ENCODE results near the gene NOL3. TPM values are rescaled to one million over a fixed set of nuclear protein-coding genes. Genes with fewer than 3 reads are reported as not detected.
A peak's percentile ranks its signal among the peaks of the same experiment; 100 is the strongest.
"Not testable (repeated sequence)": the region's sequence is repeated elsewhere in the genome, so short reads cannot be mapped to it uniquely, and the experiment has no call there.

Gene NOL3
- 10 to 100 TPM; 14.8 to 20.1 TPM for total RNA-seq

DNA sequence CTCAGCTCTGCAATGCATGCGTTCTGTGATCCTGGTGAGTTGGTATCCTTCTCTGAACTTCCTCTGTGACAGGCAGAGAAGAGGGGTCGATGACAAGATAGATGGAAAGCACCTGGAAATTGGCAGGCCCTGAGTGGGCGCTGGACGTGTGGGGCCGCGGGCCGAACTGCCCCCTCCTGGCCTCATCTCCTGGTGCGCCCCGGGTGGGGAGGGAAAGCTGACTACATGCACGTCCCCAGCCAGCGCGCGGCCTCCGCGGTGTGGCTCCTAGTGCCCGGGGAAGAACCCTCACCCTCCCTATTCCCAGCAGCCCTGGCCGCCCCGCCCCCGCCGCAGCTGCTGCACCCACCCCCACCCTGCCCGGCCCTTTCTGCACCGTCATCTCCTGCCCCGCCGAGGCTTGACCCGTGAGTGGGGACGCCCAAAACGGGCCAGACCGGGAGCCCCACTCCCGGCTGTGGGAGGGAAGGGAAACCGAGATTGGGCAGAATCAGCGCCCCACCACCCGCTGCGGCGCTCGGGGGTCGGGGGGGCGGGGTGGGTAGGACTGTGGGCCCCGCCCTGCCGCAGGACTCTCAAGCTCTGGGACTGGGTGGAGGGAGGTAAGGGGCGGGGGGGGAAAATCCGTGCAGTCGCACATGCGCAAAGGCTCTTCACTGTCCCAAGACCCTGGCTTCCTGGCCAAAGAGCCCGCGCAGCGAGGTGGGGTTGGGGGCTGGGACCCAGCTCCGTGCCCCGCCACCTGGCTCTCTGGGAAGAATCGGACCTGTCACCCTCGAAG lies at the start of gene NOL3:
Gene NOL3, plus strand, starts transcription at position 371 of the 781 bp plus-strand sequence.
- peaks cover 46% of the 10 kb centered on the region for H3K27me3 Mint-ChIP-seq

DNA sequence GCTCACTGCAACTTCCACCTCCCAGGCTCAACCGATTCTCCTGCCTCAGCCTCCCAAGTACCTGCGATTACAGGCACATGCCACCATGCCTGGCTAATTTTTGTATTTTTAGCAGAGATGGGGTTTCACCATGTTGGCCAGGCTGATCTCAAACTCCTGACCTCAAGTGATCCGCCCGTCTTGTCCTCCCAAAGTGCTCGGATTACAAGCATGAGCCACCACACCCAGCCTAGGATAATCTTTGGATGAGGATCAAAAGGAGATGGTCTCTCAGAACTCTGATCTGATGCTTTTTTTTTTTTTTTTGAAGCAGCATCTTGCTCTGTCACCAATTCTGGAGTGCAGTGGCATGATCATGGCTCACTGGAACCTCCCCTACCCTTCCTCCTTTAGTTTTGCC lies 47.5 kb upstream of the NOL3 start:
- H3K36me3 Mint-ChIP-seq, result peaks cover 23% of the 10 kb centered on the region
- intact Hi-C loops (cut with micrococcal nuclease); POLR2A ChIA-PET; CTCF ChIA-PET; H3K4me1 Mint-ChIP-seq (ENCODE audit: low read depth); H3K4me3 Mint-ChIP-seq; H3K9me3 Mint-ChIP-seq; H3K27me3 Mint-ChIP-seq; H3K27ac Mint-ChIP-seq; DNase-seq: not testable (repeated sequence)

More for the DNA sequence above, at the start of gene NOL3:
- intact Hi-C loops (cut with micrococcal nuclease), result loop anchor here (1.0 to 10.0 kb wide), 3 partner anchors 11 to 914 kb away; partner anchors contain the start of genes FBXL8, NFATC3 and TRADD
- H3K9me3 Mint-ChIP-seq, result no peaks in the 10 kb centered on the region
- DNase-seq, result peak; percentile 80
- ChIA-PET CTCF (interaction anchor here (0.5 to 3.7 kb wide), 9 partner anchors 11 to 392 kb away, joined by 3 to 35 read pairs (median 5); partner anchors contain the start of genes B3GNT9, CTCF, FBXL8 and TRADD), POLR2A (interaction anchor here (3.0 kb wide), 1 partner anchor 11 kb away, joined by 23 read pairs; the partner anchor contains the start of genes FBXL8 and TRADD)
- H3K27ac Mint-ChIP-seq, result peak within 1 kb of the TSS; percentile 11
- peak within 1 kb of the TSS; percentile 76 for H3K4me3 Mint-ChIP-seq
- no peaks in the 10 kb centered on the region for H3K36me3 Mint-ChIP-seq
- H3K4me1 Mint-ChIP-seq (ENCODE audit: low read depth), result peaks cover 36% of the 10 kb centered on the region

DNA sequence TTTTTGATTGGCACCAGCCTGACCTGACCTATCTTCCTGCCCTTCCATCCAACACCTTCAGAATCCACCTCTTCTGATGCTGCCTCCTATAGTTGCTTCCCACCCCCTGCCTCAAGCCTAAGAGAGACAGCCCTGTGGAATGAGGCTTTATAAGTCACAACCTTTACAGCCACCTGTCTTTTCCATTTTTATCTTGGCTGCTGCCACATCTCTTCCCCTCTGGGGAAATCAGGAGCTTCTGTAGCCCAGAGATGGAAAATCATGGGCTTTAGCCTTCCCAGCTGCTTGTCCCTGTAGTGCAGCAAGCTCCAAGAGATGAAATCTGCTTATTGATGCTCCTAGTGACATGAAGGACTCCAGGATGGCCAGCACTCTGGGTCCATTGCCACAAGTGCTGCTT lies 41.9 kb upstream of the NOL3 start:
- no peaks in the 10 kb centered on the region for H3K4me1 Mint-ChIP-seq (ENCODE audit: low read depth)
- ChIA-PET CTCF (interaction anchor here (0.5 to 0.6 kb wide), 2 partner anchors 23 to 27 kb away, joined by 3 read pairs; no protein-coding TSS in a partner anchor), POLR2A (no interaction called here)
- no peaks in the 10 kb centered on the region for H3K9me3 Mint-ChIP-seq
- no peak overlapping the region for H3K27ac Mint-ChIP-seq
- H3K4me3 Mint-ChIP-seq, result no peak overlapping the region
- H3K36me3 Mint-ChIP-seq, result peaks cover 26% of the 10 kb centered on the region
- no peak for DNase-seq
- intact Hi-C loops (cut with micrococcal nuclease), result no loop called here
- no peaks in the 10 kb centered on the region for H3K27me3 Mint-ChIP-seq

DNA sequence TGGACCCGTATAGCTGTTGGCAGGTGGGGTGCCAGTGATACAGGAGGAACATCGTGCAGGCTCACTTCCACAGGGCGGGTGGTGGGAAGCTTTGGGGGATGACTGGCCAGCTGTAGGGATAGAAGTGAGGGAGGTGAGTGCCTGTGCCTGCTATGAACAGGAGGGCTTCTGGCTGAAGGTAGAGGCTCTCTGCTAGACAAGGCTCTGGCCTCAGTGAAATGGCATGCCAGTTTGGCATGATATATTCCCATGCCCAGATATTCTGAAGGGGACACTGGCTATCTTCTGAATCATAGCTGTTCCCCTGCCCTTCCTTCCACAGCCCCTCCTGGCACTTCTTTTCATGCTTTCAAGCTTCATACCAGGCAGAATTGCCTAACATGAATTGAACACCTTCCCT lies 41.5 kb upstream of the NOL3 start:
- Mint-ChIP-seq H3K4me3 (no peak overlapping the region), H3K9me3 (no peaks in the 10 kb centered on the region), H3K4me1 (ENCODE audit: low read depth) (no peaks in the 10 kb centered on the region), H3K27me3 (no peaks in the 10 kb centered on the region), H3K27ac (no peak overlapping the region), H3K36me3 (peaks cover 24% of the 10 kb centered on the region)
- POLR2A ChIA-PET, result no interaction called here
- DNase-seq, result no peak
- CTCF ChIA-PET, result interaction anchor here (0.8 kb wide), 1 partner anchor 26 kb away, joined by 3 read pairs; no protein-coding TSS in a partner anchor
- intact Hi-C loops (cut with micrococcal nuclease), result no loop called here

DNA sequence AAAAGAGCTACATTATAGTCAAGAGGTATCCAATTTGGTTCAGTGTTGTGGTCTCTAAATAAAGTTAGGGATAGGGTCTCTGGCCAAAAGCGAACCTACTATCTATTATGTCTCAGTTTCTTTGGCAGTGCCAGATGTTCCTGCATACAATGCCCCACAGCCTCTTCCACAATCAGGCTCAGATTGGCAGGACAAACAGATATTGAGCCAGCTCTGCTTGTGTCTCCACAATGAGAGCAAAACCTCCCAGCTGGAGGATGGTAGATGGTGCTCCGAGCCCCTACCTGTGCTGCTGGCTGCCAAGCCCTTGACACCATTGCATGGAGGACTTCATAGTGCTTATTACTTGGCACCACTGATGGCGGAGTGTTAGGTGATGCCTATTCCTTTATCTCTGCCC lies 40.9 kb upstream of the NOL3 start:
- no peak for DNase-seq
- POLR2A ChIA-PET, result no interaction called here
- intact Hi-C loops (cut with micrococcal nuclease), result no loop called here

DNA sequence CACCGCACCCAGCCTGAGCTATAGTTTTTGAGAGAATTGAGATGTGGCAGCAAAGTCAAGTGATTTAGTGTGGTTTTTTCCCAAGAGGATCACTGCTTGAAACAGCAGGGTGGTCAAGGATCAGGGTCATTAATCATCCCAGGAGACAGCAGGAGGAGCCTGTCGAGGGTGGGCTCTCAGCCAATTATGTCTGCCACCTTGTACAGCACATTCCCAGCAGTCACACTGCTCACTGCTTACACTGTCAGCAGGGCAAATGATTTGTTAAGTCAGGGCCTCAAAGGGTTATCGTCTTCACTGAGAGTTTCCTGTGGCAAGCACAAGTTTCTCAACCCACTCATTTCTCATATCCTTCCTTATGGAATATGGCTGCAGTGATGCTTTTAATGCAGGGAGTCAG lies 32.7 kb upstream of the NOL3 start:
- Mint-ChIP-seq H3K4me3 (no peak overlapping the region), H3K27me3 (no peaks in the 10 kb centered on the region), H3K9me3 (no peaks in the 10 kb centered on the region), H3K27ac (no peak overlapping the region), H3K4me1 (ENCODE audit: low read depth) (no peaks in the 10 kb centered on the region), H3K36me3 (peaks cover 33% of the 10 kb centered on the region)
- intact Hi-C loops (cut with micrococcal nuclease), result no loop called here
- POLR2A ChIA-PET, result no interaction called here
- CTCF ChIA-PET, result interaction anchor here (0.6 to 1.7 kb wide), 3 partner anchors 18 to 187 kb away, joined by 3 to 10 read pairs (median 4); no protein-coding TSS in a partner anchor
- no peak for DNase-seq

More for the DNA sequence above, 40.9 kb upstream of the NOL3 start:
- Mint-ChIP-seq H3K4me3 (no peak overlapping the region), H3K9me3 (no peaks in the 10 kb centered on the region), H3K27ac (no peak overlapping the region), H3K27me3 (no peaks in the 10 kb centered on the region), H3K4me1 (ENCODE audit: low read depth) (no peaks in the 10 kb centered on the region), H3K36me3 (peaks cover 25% of the 10 kb centered on the region)
- CTCF ChIA-PET, result interaction anchor here (0.8 kb wide), 1 partner anchor 26 kb away, joined by 3 read pairs; no protein-coding TSS in a partner anchor

DNA sequence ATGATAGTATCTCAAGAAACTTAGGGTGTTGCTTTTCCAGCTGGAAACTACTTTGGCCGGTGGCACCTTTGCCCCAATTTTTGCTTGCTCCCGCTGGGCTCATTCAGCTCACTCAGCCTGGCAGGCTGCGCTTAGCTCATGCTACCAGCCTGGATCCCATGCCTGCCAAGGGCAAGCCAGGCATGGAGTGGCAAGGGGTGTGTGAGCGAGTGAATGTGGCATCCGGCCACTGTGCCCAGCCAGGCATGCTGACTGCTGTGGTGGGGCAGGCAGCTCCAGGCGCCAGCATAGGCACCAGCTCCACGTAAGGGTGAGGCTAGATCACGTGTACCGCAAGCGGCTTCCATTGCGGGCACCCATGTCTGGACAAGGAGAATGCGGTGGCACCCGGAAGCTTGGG lies 28.9 kb upstream of the NOL3 start:
- Mint-ChIP-seq H3K27me3 (no peaks in the 10 kb centered on the region), H3K27ac (no peak overlapping the region), H3K9me3 (no peaks in the 10 kb centered on the region), H3K4me3 (no peak overlapping the region), H3K4me1 (ENCODE audit: low read depth) (no peaks in the 10 kb centered on the region), H3K36me3 (peaks cover 42% of the 10 kb centered on the region)
- DNase-seq, result no peak
- intact Hi-C loops (cut with micrococcal nuclease), result no loop called here
- ChIA-PET POLR2A (interaction anchor here (0.9 kb wide), 1 partner anchor 123 kb away, joined by 3 read pairs; no protein-coding TSS in a partner anchor), CTCF (interaction anchor here (1.1 to 4.0 kb wide), 3 partner anchors 14 to 188 kb away, joined by 4 to 19 read pairs (median 4); no protein-coding TSS in a partner anchor)

DNA sequence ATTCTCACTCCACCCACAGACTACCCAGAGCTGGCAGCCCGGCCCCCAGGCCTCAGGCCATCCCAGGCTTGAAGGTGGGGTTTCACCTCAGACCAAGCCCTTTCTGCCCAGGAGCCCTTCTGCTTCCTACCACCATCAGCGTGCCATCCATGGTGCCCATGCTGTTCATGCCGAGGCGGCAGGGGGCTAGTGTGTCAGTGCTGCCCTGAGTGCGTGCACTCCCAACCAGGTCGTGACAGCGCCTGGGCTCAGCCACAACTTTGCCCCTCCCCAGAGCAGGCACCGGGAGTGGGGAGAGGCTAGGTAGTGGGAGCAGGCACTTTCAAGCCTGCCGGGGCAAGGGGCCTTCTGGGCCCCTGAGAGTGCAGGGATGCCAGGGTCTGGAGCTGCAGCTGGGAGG lies 28.0 kb upstream of the NOL3 start:
- no peak for DNase-seq
- no peaks in the 10 kb centered on the region for H3K4me1 Mint-ChIP-seq (ENCODE audit: low read depth)
- ChIA-PET POLR2A (no interaction called here), CTCF (interaction anchor here (1.1 to 4.0 kb wide), 2 partner anchors 13 to 189 kb away, joined by 4 to 19 read pairs; no protein-coding TSS in a partner anchor)
- no peaks in the 10 kb centered on the region for H3K9me3 Mint-ChIP-seq
- intact Hi-C loops (cut with micrococcal nuclease), result no loop called here
- H3K4me3 Mint-ChIP-seq, result no peak overlapping the region
- H3K36me3 Mint-ChIP-seq, result peaks cover 43% of the 10 kb centered on the region
- H3K27ac Mint-ChIP-seq, result no peak overlapping the region
- no peaks in the 10 kb centered on the region for H3K27me3 Mint-ChIP-seq

DNA sequence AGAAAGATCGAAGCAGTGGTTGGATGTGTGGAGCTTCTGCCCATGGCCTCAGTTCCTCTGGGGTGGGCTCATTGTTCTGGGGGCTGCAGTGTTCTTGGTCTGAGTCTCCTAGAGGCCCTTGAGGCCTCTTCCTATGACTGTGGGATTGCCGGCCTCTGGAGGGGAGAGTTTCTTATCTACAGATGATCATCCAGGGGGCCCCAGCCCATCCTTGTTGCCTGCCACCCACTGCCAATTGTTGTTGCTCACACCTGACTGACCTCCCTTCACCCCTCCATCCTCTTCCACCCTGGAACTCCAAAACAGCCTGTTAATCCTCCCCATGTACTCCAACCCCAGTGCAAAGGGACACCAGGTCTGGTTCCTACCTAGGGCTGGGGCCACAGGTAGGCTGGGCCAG lies 25.4 kb upstream of the NOL3 start:
- intact Hi-C loops (cut with micrococcal nuclease), result no loop called here
- Mint-ChIP-seq H3K4me3 (no peak overlapping the region), H3K27me3 (no peaks in the 10 kb centered on the region), H3K36me3 (peaks cover 52% of the 10 kb centered on the region), H3K27ac (no peak overlapping the region), H3K4me1 (ENCODE audit: low read depth) (peaks cover 4% of the 10 kb centered on the region), H3K9me3 (no peaks in the 10 kb centered on the region)
- no peak for DNase-seq
- CTCF ChIA-PET, result interaction anchor here (2.2 kb wide), 1 partner anchor 10 kb away, joined by 7 read pairs; no protein-coding TSS in a partner anchor
- POLR2A ChIA-PET, result no interaction called here

DNA sequence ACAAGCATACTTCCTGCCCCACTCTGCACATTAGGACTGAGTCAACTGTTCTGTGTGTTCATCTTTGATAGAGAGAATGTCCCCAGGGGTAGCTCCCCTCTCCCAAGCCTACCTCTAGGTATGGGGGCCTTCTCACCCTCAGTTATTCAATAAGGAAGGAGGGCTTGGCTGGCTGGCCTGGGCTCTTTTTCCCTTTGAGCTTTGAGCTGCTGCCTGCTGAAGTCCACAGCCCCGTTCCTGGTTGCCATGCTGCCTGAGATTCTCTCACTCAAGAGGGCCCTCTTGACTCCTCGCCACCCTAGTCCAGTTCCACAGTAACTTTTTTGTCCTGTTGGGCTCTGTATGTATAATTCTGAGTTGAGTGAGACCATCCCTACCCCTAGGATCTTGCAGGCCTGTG lies 24.6 kb upstream of the NOL3 start:
- no peak overlapping the region for H3K27ac Mint-ChIP-seq
- H3K4me1 Mint-ChIP-seq (ENCODE audit: low read depth), result peaks cover 4% of the 10 kb centered on the region
- intact Hi-C loops (cut with micrococcal nuclease), result no loop called here
- peaks cover 46% of the 10 kb centered on the region for H3K36me3 Mint-ChIP-seq
- DNase-seq, result no peak
- no peaks in the 10 kb centered on the region for H3K27me3 Mint-ChIP-seq
- H3K4me3 Mint-ChIP-seq, result no peak overlapping the region
- POLR2A ChIA-PET, result no interaction called here
- CTCF ChIA-PET, result interaction anchor here (1.3 kb wide), 1 partner anchor 9 kb away, joined by 7 read pairs; no protein-coding TSS in a partner anchor
- no peaks in the 10 kb centered on the region for H3K9me3 Mint-ChIP-seq

DNA sequence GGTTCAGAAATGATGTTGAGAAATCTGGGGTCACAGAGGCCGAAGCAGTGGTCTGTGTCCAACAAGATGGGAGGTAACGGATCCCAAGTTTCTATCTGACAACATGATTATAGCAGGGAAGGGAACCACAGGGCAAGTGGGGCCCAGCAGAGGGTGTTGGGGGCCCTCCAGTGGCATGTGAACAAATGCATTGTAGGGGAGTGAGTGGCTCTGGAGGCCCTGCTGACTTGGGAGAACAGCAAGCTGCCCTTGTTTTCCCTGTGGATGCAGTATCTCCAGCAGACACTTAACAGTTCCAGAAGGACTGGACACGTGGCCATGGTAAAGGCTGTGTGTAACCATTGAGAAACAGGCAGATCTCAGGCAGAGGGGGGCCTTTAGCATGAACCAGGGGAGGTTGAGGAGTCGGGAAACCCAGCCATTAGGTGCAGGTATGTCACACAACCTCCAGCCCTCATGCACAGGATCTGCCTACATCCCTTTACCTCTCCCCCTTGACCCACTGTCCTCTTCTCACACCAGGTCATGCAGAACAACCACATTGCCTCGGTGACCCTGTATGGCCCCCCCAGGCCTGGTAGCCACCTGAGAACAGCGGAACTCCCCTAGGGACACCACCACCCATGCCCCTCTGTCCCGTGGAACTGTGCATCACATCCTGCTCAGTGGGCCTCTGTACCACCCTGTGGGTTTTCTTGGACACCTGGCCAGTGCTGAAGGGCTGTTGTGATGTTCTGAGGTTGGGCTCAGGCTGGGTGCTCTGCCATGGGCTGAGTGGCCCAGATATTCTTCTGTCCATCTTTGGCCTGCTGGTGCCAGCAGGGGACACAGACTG lies 23.6 kb upstream of the NOL3 start:
- Mint-ChIP-seq H3K4me3 (no peak overlapping the region), H3K27ac (no peak overlapping the region), H3K9me3 (no peaks in the 10 kb centered on the region), H3K27me3 (no peaks in the 10 kb centered on the region), H3K4me1 (ENCODE audit: low read depth) (peaks cover 8% of the 10 kb centered on the region), H3K36me3 (peaks cover 41% of the 10 kb centered on the region)
- ChIA-PET CTCF (interaction anchor here (1.2 to 1.3 kb wide), 2 partner anchors 8 kb away, joined by 4 to 7 read pairs; no protein-coding TSS in a partner anchor), POLR2A (no interaction called here)
- no peak for DNase-seq
- intact Hi-C loops (cut with micrococcal nuclease), result loop anchor here (1.0 kb wide), 1 partner anchor 24 kb away; the partner anchor contains the start of gene NOL3
